ENCODE data around the gene CRAT. TPM values are rescaled to one million over a fixed set of nuclear protein-coding genes. Genes with fewer than 3 reads are reported as not detected.

CRAT gene
- total and polyA plus RNA-seq, 8 donors = 16.8 to 33.2 (median 25.7) TPM

GRCh38 chr9:129064499-129064908 lies 46.1 kb downstream of the CRAT start:
- no peak overlapping the region for H3K4me3 ChIP-seq
- TF ChIP-seq CTCF (IDR thresholded peaks at IDR 0.05) = no peak
- DNase-seq = no peak
- intact Hi-C loops (cut with DNase I) = no loop called here
- peaks cover 0 to 95% of the 10 kb centered on the region in 2 donors for H3K36me3 ChIP-seq
- H3K9me3 ChIP-seq = no peaks in the 10 kb centered on the region
- ATAC-seq = no peak
- H3K27me3 ChIP-seq = no peaks in the 10 kb centered on the region
- no peak overlapping the region for H3K27ac ChIP-seq
- H3K4me1 ChIP-seq = peaks cover 0 to 11% of the 10 kb centered on the region in 2 donors

GRCh38 chr9:129063061-129063460 lies 47.5 kb downstream of the CRAT start:
- Histone ChIP-seq H3K27me3 (no peaks in the 10 kb centered on the region), H3K4me3 (no peak overlapping the region), H3K36me3 (peaks cover 0 to 91% of the 10 kb centered on the region in 2 donors), H3K9me3 (no peaks in the 10 kb centered on the region), H3K27ac (no peak overlapping the region), H3K4me1 (peaks cover 0 to 7% of the 10 kb centered on the region in 2 donors)
- no peak for DNase-seq
- ATAC-seq = no peak
- intact Hi-C loops (cut with DNase I) = no loop called here
- TF ChIP-seq CTCF (IDR thresholded peaks at IDR 0.05) = no peak

GRCh38 chr9:129060991-129061390 lies 49.6 kb downstream of the CRAT start:
- intact Hi-C loops (cut with DNase I) = no loop called here
- peaks cover 0 to 10% of the 10 kb centered on the region in 2 donors for H3K4me1 ChIP-seq
- H3K4me3 ChIP-seq = no peak overlapping the region
- H3K36me3 ChIP-seq = peaks cover 0 to 88% of the 10 kb centered on the region in 2 donors
- TF ChIP-seq CTCF (IDR thresholded peaks at IDR 0.05) = no peak
- no peak overlapping the region for H3K27ac ChIP-seq
- ATAC-seq = no peak
- no peaks in the 10 kb centered on the region for H3K27me3 ChIP-seq
- H3K9me3 ChIP-seq = no peaks in the 10 kb centered on the region
- no peak for DNase-seq

GRCh38 chr9:129059796-129060785 lies 50.5 kb downstream of the CRAT start:
- Histone ChIP-seq H3K4me1 (peaks cover 0 to 10% of the 10 kb centered on the region in 2 donors), H3K9me3 (no peaks in the 10 kb centered on the region), H3K27ac (no peak overlapping the region), H3K27me3 (no peaks in the 10 kb centered on the region), H3K36me3 (peaks cover 0 to 88% of the 10 kb centered on the region in 2 donors), H3K4me3 (no peak overlapping the region)
- ATAC-seq = no peak
- intact Hi-C loops (cut with DNase I) = no loop called here
- TF ChIP-seq CTCF (IDR thresholded peaks at IDR 0.05) = no peak
- no peak for DNase-seq
